Fibroblast of villous mesenchyme (primary cell): Measurements from ENCODE around the gene SRGN. TPM values are rescaled to one million over a fixed set of nuclear protein-coding genes. Genes with fewer than 3 reads are reported as not detected.

ENCODE experiments used
- DNase-seq: peaks from one replicate; pipeline ENCODE4 v3.0.0-alpha.2; 2010; ENCODE audit warnings: low read depth
- H3K4me3 ChIP-seq: 2 replicates; pipeline ENCODE4 v1.5.1; 2011; ENCODE audit warnings: low read depth, mild to moderate bottlenecking, low read length
- CTCF ChIP-seq: IDR thresholded peaks from 2 replicates; pipeline ENCODE4 v1.5.1; 2012; ENCODE audit warnings: low read depth, mild to moderate bottlenecking, low read length; ENCODE audit not compliant: insufficient read depth
- total RNA-seq: library from RNA; depleted of rRNA; stranded (reverse); fragments of >200 nt; gene quantifications from 2 replicates; pipeline ENCODE4 v1.2.3, GENCODE V29; 2012

The SRGN gene
- total RNA-seq, 1 donor, result 221 TPM

GRCh38 chr10:69060127-69060798 lies 27.6 kb upstream of the SRGN start:
- DNase-seq, result no peak
- TF ChIP-seq CTCF, result no peak
- H3K4me3 ChIP-seq, result no peak overlapping the region

GRCh38 chr10:69061305-69062161 lies 26.4 kb upstream of the SRGN start:
- no peak for TF ChIP-seq CTCF
- peak; percentile 100 for DNase-seq
- peak overlapping the region; percentile 47 for H3K4me3 ChIP-seq

- DNase-seq, result no peak
- TF ChIP-seq CTCF, result no peak
- H3K4me3 ChIP-seq, result no peak overlapping the region
These were observed 25.0 kb upstream of the SRGN start for GRCh38 chr10:69062901-69063300.

GRCh38 chr10:69064762-69065328 lies 23.1 kb upstream of the SRGN start:
- H3K4me3 ChIP-seq, result no peak overlapping the region
- no peak for TF ChIP-seq CTCF
- no peak for DNase-seq

- DNase-seq, result peak; percentile 73
These were observed 22.2 kb upstream of the SRGN start for GRCh38 chr10:69065406-69066361.

More at GRCh38 chr10:69065406-69066361, 22.2 kb upstream of the SRGN start:
- no peak for TF ChIP-seq CTCF
- no peak overlapping the region for H3K4me3 ChIP-seq
